Activated CD4-positive, alpha-beta memory T cell treated with anti-CD3 and anti-CD28 coated beads, Interleukin-2, amount 10 ng/mL, durations not matched to agents 7 days and 5 days (primary cell): ENCODE results near the gene DOCK9. TPM values are rescaled to one million over a fixed set of nuclear protein-coding genes. Genes with fewer than 3 reads are reported as not detected.

Source experiments
- CTCF ChIA-PET: fragments of 350-600 bp; sonication (Branson Sonifier 250); formaldehyde crosslinking; loops from one replicate; lab custom pipeline; 2021; ENCODE audit warnings: antibody characterized with exemption, inconsistent platforms; lab: Charles Lee
- POLR2A ChIA-PET: fragments of 350-600 bp; sonication (Branson Sonifier 250); formaldehyde crosslinking; loops from one replicate; lab custom pipeline; 2021; ENCODE audit warnings: antibody characterized with exemption; lab: Charles Lee
- DNase-seq: peaks from one replicate; pipeline ENCODE4 v3.0.0-alpha.2; 2020
- H3K27ac Mint-ChIP-seq: one replicate; pipeline ENCODE4 v1.8.0; 2021; ENCODE audit warnings: mild to moderate bottlenecking, mixed read lengths
- H3K27me3 Mint-ChIP-seq: one replicate; pipeline ENCODE4 v1.8.0; 2021; ENCODE audit warnings: mixed read lengths
- H3K36me3 Mint-ChIP-seq: one replicate; pipeline ENCODE4 v1.8.0; 2021; ENCODE audit warnings: low read depth, mixed read lengths
- H3K4me1 Mint-ChIP-seq: one replicate; pipeline ENCODE4 v1.8.0; 2021; ENCODE audit warnings: mixed read lengths
- H3K4me3 Mint-ChIP-seq: one replicate; pipeline ENCODE4 v1.8.0; 2021; ENCODE audit warnings: mild to moderate bottlenecking, mixed read lengths
- H3K9me3 Mint-ChIP-seq: one replicate; pipeline ENCODE4 v1.8.0; 2021; ENCODE audit warnings: mixed read lengths
- total RNA-seq, 2 experiments: library from RNA; stranded (reverse); gene quantifications; one replicate each; pipeline ENCODE4 v1.2.3, GENCODE V29; 2021

DOCK9 gene
- 10 to 100 TPM; 86.0 to 87.7 TPM for total RNA-seq

GRCh38 chr13:98977568-98978265 is at the start of gene DOCK9:
Gene DOCK9, minus strand, starts transcription at chr13:98978064. Its CDS starts 155 bp downstream, at chr13:98977909.
- H3K27ac Mint-ChIP-seq = no peak within 1 kb of the TSS

GRCh38 chr13:99027260-99027659 is 49.4 kb upstream of the DOCK9 start:
- ChIA-PET POLR2A (interaction anchor here (0.6 to 1.0 kb wide), 2 partner anchors 20 to 119 kb away, joined by 3 read pairs; no protein-coding TSS in a partner anchor), CTCF (interaction anchor here (1.1 to 3.8 kb wide), 5 partner anchors 18 to 239 kb away, joined by 3 to 23 read pairs (median 8); no protein-coding TSS in a partner anchor)
- Mint-ChIP-seq H3K4me1 (peaks cover 78% of the 10 kb centered on the region), H3K9me3 (peaks cover 7% of the 10 kb centered on the region), H3K36me3 (peaks cover 27% of the 10 kb centered on the region), H3K4me3 (no peak overlapping the region), H3K27me3 (no peaks in the 10 kb centered on the region), H3K27ac (peak overlapping the region; percentile 84)
- peak; percentile 60 for DNase-seq

More at GRCh38 chr13:98977568-98978265, at the start of gene DOCK9:
- peaks cover 3% of the 10 kb centered on the region for H3K36me3 Mint-ChIP-seq
- ChIA-PET POLR2A (interaction anchor here (0.7 kb wide), 1 partner anchor 21 kb away, joined by 3 read pairs; no protein-coding TSS in a partner anchor), CTCF (interaction anchor here (1.1 kb wide), 1 partner anchor 14 kb away, joined by 3 read pairs; no protein-coding TSS in a partner anchor)
- DNase-seq = no peak
- no peak within 1 kb of the TSS for H3K4me3 Mint-ChIP-seq
- H3K4me1 Mint-ChIP-seq = peaks cover 41% of the 10 kb centered on the region
- H3K9me3 Mint-ChIP-seq = no peaks in the 10 kb centered on the region
- no peaks in the 10 kb centered on the region for H3K27me3 Mint-ChIP-seq

GRCh38 chr13:99022941-99023340 is 45.1 kb upstream of the DOCK9 start:
- no peaks in the 10 kb centered on the region for H3K27me3 Mint-ChIP-seq
- ChIA-PET CTCF (no interaction called here), POLR2A (interaction anchor here (1.8 kb wide), 1 partner anchor 22 kb away, joined by 4 read pairs; no protein-coding TSS in a partner anchor)
- peaks cover 61% of the 10 kb centered on the region for H3K4me1 Mint-ChIP-seq
- no peak for DNase-seq
- H3K27ac Mint-ChIP-seq = no peak overlapping the region
- no peak overlapping the region for H3K4me3 Mint-ChIP-seq
- H3K36me3 Mint-ChIP-seq = peaks cover 35% of the 10 kb centered on the region
- peaks cover 3% of the 10 kb centered on the region for H3K9me3 Mint-ChIP-seq

GRCh38 chr13:99018418-99019180 is 40.7 kb upstream of the DOCK9 start:
- Mint-ChIP-seq H3K9me3 (peaks cover 3% of the 10 kb centered on the region), H3K27ac (no peak overlapping the region), H3K4me1 (peaks cover 30% of the 10 kb centered on the region), H3K36me3 (peaks cover 28% of the 10 kb centered on the region), H3K27me3 (no peaks in the 10 kb centered on the region), H3K4me3 (no peak overlapping the region)
- ChIA-PET POLR2A (interaction anchor here (2.0 kb wide), 1 partner anchor 25 kb away, joined by 4 read pairs; no protein-coding TSS in a partner anchor), CTCF (interaction anchor here (2.8 kb wide), 1 partner anchor 10 kb away, joined by 10 read pairs; no protein-coding TSS in a partner anchor)
- DNase-seq = no peak

- Mint-ChIP-seq H3K4me1 (peaks cover 20% of the 10 kb centered on the region), H3K27me3 (no peaks in the 10 kb centered on the region), H3K27ac (no peak overlapping the region), H3K36me3 (peaks cover 15% of the 10 kb centered on the region), H3K9me3 (peaks cover 3% of the 10 kb centered on the region), H3K4me3 (no peak overlapping the region)
- ChIA-PET CTCF (interaction anchor here (2.1 to 2.8 kb wide), 2 partner anchors 13 kb away, joined by 7 to 10 read pairs; no protein-coding TSS in a partner anchor), POLR2A (no interaction called here)
- DNase-seq = no peak
Measured at GRCh38 chr13:99015606-99016490, 38.0 kb upstream of the DOCK9 start.

- Mint-ChIP-seq H3K27ac (no peak overlapping the region), H3K4me1 (peaks cover 21% of the 10 kb centered on the region), H3K4me3 (no peak overlapping the region), H3K36me3 (peaks cover 10% of the 10 kb centered on the region), H3K27me3 (no peaks in the 10 kb centered on the region), H3K9me3 (peaks cover 3% of the 10 kb centered on the region)
- no peak for DNase-seq
- POLR2A ChIA-PET = interaction anchor here (0.6 kb wide), 1 partner anchor 45 kb away, joined by 6 read pairs; no protein-coding TSS in a partner anchor
- CTCF ChIA-PET = interaction anchor here (2.1 kb wide), 1 partner anchor 14 kb away, joined by 7 read pairs; no protein-coding TSS in a partner anchor
Measured at GRCh38 chr13:99014522-99014921, 36.7 kb upstream of the DOCK9 start.

- Mint-ChIP-seq H3K27ac (no peak overlapping the region), H3K4me1 (peaks cover 18% of the 10 kb centered on the region), H3K27me3 (no peaks in the 10 kb centered on the region), H3K9me3 (peaks cover 2% of the 10 kb centered on the region), H3K36me3 (peaks cover 6% of the 10 kb centered on the region), H3K4me3 (no peak overlapping the region)
- CTCF ChIA-PET = interaction anchor here (2.1 kb wide), 1 partner anchor 15 kb away, joined by 7 read pairs; no protein-coding TSS in a partner anchor
- POLR2A ChIA-PET = no interaction called here
- DNase-seq = no peak
Measured at GRCh38 chr13:99013951-99014350, 36.1 kb upstream of the DOCK9 start.

GRCh38 chr13:99012539-99012938 is 34.7 kb upstream of the DOCK9 start:
- no peaks in the 10 kb centered on the region for H3K36me3 Mint-ChIP-seq
- H3K9me3 Mint-ChIP-seq = no peaks in the 10 kb centered on the region
- ChIA-PET POLR2A (no interaction called here), CTCF (no interaction called here)
- H3K4me1 Mint-ChIP-seq = peaks cover 12% of the 10 kb centered on the region
- no peak for DNase-seq
- no peak overlapping the region for H3K4me3 Mint-ChIP-seq
- no peak overlapping the region for H3K27ac Mint-ChIP-seq
- no peaks in the 10 kb centered on the region for H3K27me3 Mint-ChIP-seq

GRCh38 chr13:99009987-99010551 is 32.2 kb upstream of the DOCK9 start:
- H3K4me1 Mint-ChIP-seq = peaks cover 11% of the 10 kb centered on the region

GRCh38 chr13:99008577-99008976 is 30.7 kb upstream of the DOCK9 start:
- Mint-ChIP-seq H3K4me1 (peaks cover 13% of the 10 kb centered on the region), H3K27me3 (no peaks in the 10 kb centered on the region), H3K4me3 (no peak overlapping the region), H3K9me3 (no peaks in the 10 kb centered on the region), H3K27ac (no peak overlapping the region), H3K36me3 (no peaks in the 10 kb centered on the region)
- no peak for DNase-seq
- POLR2A ChIA-PET = no interaction called here
- CTCF ChIA-PET = no interaction called here

More at GRCh38 chr13:99009987-99010551, 32.2 kb upstream of the DOCK9 start:
- no peaks in the 10 kb centered on the region for H3K27me3 Mint-ChIP-seq
- H3K9me3 Mint-ChIP-seq = no peaks in the 10 kb centered on the region
- no peak overlapping the region for H3K27ac Mint-ChIP-seq
- DNase-seq = no peak
- ChIA-PET CTCF (no interaction called here), POLR2A (interaction anchor here (1.0 kb wide), 1 partner anchor 121 kb away, joined by 3 read pairs; no protein-coding TSS in a partner anchor)
- no peaks in the 10 kb centered on the region for H3K36me3 Mint-ChIP-seq
- H3K4me3 Mint-ChIP-seq = no peak overlapping the region

- ChIA-PET POLR2A (interaction anchor here (0.9 kb wide), 1 partner anchor 20 kb away, joined by 3 read pairs; no protein-coding TSS in a partner anchor), CTCF (no interaction called here)
- Mint-ChIP-seq H3K36me3 (no peaks in the 10 kb centered on the region), H3K4me1 (peaks cover 20% of the 10 kb centered on the region), H3K9me3 (no peaks in the 10 kb centered on the region), H3K4me3 (no peak overlapping the region), H3K27ac (no peak overlapping the region), H3K27me3 (no peaks in the 10 kb centered on the region)
- no peak for DNase-seq
Measured at GRCh38 chr13:99007414-99007986, 29.6 kb upstream of the DOCK9 start.
